ENCODE data around the gene H2BK1.

The H2BK1 gene

DNA sequence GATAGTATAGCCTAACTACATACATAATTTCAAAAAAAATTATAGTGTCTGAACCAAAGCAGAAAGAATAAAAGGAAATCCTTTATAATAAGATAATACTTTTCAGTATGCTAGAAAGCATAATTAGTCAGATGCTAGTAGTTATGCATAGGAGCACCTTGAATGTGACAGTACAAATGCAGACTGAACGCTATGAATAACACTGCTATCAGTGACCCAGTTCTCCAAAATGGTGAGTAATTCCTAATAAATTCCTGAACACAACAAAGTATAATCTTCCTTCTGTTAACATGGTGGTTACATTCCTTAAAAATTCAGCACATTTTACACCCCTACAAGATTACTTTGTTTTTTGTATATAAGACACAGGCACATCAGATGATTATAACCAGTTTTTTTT is 20.8 kb upstream of the H2BK1 start:
- DNase-seq = no peak

DNA sequence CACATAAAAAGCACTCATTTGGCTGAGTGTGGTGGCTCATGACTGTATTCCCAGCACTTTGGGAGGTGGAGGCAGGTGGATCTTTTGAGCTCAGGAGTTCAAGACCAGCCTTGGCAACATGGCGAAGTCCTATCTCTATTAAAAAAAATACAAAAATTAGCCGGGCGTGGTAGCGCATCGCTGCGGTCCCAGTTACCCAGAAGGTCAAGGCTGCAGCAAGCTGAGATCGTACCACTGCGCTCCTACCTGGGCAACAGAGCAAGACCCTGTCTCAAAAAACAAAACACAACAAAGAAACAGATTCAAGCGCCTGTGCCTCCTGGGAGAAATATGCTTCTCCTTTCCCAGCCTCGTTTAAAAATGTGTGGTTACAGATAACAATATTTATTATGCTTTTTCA is 19.0 kb upstream of the H2BK1 start:
- no peak for DNase-seq

DNA sequence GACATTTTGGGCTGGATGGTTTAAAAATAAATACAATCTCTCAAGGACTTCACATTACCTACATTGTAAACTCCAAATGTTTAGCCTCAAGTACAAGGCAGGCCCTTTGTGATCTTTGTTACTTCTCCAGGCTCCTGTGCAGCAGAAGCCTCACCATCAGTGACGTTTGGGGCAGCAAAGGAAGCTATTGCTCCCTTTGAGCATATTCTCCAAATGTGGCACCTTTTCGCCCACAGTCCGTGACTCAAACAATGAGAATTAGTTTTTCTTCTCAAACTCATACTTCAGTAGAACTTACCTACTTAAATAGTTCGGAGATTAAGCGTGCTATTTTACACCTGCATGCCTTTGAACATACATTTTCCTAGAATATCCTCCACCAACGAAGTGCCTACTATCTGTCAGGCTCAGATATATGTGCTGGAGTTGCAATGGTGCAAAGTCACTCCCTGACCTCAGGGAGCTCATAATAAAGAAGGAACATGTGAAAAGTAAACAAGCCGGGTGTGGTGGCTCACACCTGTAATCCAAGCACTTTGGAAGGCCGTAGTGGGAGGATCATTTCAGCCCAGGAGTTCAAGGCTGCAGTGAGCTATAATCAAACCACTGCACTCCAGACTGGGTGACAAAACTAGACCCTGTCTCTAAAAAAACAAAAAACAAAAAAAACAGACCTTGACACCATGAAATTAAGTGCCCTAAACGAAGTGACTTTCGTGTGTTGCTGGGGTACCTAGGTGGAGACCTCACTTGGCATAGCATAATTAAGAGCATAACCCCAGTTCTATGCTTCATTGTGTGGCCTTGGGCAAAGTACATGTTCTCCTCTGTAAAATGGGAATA is 18.0 kb upstream of the H2BK1 start:
- DNase-seq = no peak

DNA sequence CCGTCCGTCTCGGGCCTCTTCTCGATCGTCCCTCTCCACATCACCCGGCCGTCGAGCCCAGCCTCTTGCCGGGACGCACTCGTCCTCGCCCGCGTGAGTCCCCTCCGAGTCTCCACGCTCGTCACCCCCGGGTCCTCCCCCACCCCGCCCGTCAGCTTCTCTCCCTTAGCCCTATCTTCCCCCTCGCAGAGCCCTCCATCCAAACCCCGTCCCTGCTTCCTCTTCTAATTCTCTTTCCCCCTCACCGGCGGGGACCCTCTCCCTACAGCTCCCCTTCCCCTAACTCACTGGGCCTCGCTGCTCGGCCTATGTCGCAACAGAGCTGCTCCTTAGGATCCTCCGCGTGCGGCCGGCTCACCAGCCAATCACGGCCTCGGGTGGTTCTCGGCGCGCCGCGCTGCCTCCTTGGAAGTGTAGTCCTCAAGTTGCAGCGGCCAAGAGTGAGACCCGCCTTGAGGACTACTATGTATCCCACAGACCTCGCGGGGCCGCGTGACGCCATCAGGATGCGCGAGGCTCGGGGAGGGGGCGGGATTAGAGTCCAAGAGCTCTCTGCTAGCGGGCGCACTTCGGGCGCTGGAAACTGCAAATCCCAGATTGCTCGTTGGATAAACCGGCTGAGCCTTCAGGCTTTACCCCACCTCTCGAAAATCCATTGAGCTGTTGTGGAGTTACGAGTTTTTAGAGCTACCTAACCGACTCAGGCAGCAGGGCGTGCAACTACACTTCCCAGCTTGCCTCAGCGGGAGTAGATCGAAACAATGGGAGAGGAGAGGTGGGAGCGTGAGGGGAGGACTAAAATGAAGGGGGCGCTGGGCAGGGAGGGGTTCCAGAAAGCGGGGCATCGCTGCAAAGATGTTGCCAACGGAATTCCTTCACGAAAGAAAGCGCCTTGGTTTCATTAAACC is 16.8 kb upstream of the H2BK1 start, which contains the start of gene ABCF2:
Gene ABCF2, minus strand, starts transcription at position 331 of the 908 bp plus-strand sequence. CDS start 747 bp downstream, outside the sequence.
- DNase-seq = peak; percentile 99

DNA sequence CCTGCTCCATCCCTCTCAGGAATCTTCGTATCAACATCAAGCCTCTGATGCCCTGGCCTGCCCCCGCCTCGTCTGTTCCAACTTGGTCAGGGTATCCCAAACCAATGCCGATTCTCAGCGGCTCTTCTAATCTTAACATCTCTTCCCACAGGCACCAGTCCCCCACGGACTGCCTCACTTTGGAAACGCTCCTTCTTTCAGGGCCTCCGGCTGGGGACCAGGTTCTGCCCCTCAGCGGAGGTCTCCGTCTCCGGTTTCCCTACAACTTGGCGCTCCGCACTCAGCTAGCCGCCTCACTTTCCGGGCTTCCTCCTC is 16.2 kb upstream of the H2BK1 start:
- no peak for DNase-seq

DNA sequence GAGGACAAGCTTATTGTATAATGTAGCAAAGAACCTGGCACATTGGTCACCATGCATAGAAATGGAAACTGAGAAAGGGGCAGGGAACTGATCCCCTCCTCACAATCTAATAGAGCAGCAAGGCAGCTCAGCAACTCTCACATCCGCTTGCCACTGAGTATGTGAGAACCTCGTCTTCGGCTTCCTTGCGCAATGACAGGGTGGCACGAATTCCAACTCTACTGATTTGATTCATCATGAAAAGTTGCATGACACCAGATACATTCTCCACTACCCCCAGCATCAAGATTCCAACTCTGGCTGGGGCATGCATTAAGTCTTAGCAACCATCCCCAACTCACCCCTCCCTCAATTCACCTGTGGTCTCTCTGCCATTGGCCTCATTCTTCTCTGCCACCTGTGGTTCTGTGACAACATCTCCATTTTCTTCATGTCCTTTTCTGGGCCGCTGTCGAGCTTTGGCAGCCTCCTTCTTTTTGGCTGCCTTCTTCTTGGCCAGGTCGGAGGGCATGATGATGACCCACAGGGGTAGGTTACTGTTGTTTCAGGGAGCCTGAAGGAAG is 15.7 kb upstream of the H2BK1 start:
- no peak for DNase-seq

DNA sequence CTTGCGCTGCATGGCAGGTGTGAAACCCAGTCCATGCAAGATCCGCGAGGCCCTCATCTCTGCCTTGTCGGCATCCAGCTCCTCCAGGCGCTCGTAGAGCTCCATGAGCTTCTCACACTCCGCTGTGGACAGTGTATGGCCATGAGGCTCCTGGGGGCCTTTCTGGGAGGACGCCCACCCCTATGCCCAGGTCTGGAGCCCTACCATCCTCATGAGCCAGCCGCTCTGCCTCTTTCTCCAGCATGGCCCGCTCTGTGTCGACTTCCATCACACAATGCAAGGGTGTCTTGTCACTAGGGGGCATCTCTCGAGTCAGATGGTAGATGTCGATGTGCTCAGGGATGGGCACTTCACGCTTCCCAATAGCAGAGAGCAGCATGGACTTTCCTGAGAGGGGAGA is 13.4 kb upstream of the H2BK1 start:
- DNase-seq = no peak

DNA sequence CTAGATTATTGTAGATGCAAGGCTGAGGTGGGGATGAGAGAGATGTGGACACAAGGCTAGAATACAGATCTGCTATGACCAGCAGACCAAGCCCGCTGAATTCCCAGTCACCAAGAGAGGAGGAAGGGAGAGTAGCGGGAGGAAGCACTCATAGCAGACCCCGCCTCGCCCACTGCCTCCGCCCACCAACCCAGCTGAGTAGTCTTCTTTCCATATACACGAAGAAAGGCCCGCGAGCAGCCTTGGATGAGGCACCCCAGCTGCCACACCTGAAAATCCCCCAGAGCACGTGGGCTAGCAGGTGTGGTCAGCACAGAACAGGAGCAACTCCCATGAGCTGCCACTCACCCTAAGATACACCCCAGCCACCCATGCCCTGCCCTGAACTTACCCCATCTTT is 7.9 kb upstream of the H2BK1 start:
- DNase-seq = no peak

DNA sequence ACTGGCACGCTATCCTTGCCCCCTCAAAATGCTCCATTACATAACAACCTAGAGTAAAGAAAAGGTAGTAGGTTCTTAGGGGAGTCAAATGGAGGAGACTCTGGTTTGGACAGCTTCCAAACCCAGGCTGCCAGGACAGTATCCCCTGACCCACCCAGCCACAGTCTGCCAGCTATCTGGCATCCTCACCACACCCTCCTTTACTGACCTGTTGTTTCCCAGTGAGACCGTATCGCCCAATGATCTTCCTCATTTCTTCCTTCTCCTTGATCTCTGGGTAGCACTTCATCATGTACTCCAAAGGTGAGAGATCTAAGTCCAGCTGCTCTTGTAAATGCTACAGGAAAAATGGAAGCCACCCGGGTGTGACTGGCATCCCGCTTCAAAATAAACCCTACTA is 5.1 kb upstream of the H2BK1 start:
- DNase-seq = no peak

DNA sequence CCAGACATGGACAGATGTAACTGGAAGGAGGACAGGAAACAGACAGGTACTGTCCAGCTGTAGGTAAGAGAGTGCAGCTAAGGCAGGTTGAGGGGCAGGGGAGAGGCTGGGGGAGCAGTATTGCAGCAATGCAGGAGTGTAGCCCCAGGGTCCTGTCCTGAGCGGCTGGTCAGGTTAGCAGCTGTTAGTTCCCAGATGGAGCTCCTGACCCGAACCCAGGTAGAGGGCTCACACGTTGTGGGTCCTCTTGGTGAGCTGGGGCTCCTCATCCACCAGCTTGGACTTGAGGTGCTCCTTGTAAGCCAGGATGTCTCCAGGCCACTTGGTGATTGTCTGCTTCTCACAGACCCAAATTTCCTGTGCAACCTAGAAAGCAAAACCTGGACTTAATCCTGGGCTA is 3.5 kb upstream of the H2BK1 start:
- DNase-seq = no peak

DNA sequence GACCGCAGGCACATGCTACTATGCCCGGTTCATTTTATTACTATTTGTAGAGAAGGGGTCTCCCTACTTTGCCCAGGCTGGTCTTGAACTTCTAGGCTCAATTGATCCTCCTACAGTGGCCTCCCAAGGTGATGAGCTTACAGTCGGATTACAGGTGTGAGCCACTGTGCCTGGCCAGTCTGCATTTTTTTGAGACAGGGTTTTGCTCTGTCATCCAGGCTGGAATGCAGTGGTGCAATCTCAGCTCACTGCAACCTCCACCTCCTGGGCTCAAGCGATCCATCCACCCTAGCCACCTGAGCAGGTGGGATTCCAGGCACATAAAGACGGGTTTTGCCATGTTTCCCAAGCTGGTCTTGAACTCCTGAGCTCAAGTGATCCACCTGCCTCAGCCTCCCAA is 2.3 kb upstream of the H2BK1 start:
- DNase-seq = no peak

DNA sequence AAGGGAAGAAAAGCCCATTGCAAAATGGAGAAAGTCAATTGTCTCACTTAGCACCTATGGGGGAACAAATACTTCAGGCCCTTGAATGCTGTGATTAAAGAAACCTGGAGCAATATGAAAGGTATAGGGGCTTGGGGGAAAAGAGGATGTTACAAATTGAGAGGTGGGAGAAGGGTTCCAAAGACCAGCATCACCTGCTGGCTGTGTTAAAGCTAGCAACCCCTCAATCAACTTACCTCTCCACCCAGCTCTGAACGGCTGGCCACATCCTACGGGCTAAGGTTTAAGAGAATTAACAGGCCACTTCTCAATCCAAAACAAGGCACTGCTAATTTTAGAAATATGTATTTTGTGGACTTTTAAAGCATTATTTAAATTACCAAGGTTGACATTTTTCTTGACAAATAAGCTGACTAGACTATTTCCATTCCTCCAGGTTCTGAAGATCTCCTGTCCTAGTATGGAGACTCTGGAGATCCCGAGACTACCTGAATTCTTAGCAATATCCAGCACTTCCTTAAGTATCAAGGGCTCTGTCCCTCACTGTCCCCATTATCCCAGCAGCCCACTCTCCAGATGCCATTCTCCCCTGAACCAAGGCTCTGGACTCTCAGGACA is 976 bp upstream of the H2BK1 start:
- no peak for DNase-seq

DNA sequence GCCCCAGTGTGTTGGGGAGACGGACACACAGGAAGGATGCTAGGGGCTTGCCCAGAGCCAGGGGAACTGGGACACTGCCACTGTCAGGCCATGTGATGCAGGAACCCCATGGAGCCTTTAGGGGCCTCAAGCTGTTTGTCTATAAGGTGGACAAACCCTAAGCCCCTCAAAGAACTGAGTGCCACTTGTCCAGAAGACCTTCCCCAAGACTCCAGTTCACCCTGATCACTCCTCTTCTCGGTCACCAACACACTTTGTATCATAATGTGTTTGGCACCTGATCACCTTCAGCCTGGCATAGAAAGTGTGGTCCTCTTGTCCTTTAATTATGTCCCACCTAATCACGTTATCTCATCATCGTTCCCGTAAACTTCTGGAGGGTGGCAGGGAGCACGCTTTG is 700 bp downstream of the H2BK1 start:
- DNase-seq = no peak

DNA sequence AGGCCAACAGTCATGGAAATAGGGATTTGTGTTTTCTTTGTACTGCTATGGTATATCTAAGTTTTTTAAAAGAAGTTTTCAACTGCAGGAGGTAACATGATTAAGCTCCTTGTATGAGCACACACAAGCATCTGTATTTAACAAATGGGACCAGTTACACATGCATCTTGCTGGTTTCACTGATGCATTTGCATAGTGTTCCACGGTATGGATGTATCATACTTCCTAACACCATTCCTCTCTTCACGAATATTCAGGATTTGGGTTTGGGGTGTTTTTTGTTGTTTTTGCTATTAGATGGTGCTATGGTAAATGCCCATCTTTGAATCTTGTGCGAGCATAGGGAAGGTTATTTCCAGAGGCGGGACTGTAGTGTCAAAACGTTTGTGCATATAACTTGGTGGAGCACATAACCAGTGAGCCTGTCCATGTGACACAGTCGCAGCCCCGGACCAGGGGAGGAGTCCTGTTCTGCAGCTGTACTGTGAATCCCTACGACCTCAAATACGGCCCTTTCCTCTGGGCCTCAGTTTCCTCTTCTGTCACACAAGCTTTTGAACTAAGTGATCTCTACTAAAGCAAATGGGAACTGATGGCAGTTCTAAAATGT is 1.9 kb downstream of the H2BK1 start:
- no peak for DNase-seq

DNA sequence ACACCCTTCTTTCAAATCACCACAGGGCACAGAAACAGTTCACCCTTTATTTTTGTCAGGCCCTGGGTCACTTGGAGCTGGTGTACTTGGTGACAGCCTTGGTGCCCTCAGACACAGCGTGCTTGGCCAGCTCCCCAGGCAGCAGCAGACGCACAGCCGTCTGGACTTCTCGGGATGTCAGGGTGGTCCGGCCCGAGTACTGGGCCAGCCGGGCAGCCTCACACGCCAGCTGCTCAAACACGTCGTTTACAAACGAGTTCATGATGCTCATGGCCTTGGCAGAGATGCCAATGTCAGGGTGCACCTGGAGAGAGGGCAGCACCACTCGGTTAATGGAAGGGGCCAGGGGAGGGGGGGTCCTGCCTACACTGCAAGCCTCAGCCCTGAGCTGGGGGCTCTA is 2.5 kb downstream of the H2BK1 start:
- DNase-seq = no peak

DNA sequence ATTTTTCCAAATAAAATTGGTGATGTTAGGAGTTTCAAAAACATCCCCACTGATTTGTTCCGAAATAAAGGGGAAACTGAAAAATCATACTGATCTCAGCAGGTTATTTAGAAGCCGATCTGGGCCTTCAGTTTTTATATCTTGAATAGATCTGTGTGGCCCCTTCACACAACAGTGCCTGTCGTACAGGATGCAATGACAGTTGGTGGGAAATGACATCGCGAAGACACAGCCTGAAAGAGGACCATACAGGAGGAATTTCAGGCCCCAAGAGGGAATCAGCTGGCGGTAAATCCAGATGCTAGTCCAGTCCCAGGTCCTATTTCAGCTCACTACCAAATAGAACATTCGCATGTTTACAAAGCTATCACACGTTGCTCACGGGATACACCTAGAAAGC is 3.0 kb downstream of the H2BK1 start:
- DNase-seq = no peak

DNA sequence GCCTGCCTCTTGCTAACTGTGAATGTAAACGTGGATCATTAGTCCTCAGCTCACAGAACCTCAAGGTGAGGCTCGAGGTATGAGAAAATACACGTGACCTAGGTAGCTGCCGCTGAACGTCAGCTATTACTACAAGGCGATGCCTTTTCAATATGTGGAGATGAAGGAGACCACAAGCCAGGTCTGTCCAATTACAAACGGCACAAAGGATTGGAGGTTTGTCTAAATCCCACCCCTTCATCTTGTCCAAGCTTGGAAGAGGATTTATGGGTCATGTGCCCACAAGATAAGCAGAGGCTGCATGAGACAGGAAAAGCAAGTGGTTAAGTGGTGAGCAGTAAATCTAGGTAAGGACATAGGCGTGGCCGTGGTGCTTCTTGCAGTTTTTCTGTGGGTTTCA is 3.4 kb downstream of the H2BK1 start:
- DNase-seq = no peak

DNA sequence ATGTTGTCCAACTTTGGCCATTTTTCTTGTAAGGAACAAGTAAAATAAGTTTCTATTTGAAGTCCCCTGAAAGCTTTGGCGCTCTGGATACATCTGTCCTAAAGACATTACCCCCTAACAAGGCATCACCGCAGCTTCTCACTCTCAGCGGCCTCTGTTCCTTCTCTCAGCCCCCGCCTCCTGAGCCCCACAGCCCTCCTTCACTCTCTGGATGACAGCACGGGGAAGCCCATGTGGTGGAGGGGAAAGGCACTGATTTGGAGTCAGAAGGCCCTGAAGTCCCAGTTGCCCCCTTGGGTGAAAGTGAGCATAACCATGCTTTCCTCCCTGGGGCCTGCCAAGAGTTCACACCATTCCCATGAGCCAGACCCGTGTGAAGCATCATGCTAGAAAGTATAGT is 4.6 kb downstream of the H2BK1 start:
- DNase-seq = no peak

DNA sequence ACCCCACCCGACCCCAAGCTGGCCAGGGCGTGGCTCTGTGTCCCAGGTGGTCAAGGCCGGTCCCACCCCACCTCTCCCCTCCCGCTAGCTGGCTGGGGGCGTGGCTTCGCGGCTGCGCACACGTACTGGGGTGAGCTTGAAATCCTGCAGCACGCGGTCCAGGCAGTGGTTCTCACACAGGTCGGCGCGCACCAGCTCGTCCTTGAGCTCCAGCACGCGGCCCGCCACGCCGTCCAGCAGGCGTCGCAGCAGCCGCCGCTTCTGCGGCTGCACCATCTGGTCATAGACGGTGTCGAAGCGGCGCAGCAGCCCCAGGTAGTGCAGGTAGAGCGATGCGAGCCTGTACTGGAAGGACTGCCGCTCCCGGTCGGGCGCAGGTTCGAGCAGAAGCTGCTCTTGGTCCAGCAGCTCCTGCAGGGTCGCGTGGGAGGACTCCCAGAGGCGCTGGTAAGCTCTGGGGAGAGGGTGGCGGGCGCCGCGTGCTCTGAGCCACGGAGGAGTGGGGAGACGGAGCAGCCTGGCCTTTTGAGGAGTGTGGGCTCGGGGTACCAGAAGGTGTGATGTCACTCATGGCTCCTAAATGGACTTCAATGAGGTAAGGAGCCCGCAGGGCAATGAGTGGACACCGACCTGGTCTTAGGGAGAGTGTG is 5.8 kb downstream of the H2BK1 start:
- DNase-seq = no peak

DNA sequence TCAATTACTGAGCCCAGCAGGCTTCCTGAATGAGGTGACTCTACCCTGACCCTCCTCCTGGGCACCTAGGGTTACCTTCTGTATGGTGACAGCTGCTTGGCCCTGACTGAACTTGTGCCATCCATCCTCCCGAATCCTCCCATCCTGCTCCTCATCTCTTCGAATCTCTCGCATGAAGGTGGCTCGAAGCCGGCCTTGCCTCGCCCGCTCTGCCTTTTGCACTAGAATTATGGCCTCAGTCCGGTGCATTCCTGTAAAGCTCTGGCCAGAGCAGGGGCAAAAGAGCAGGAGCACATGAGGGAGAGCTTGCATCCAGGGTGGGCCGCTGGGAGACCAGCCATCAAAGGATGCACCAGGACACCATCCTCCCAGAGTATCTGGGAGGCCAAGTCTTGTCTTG is 7.5 kb downstream of the H2BK1 start:
- DNase-seq = no peak

DNA sequence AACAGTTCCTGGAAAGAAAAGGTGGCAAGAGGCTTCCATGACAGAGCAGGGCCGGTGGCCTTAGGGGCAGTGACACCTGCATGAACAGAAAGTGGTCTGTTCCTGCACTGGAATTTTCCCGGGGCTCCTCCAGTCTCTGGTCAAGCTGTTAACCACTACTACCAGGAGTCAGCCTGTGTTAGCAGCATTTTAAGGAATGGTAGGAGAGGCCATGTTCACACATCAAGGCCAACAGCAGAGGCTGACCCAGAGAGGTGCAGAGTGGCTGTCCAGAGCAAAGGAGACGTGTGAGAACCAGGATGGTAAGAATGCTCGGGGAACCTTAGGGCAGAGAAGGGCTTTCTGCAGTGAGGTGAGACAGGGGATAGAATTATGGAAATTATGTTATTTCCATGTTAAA is 8.5 kb downstream of the H2BK1 start:
- DNase-seq = no peak

DNA sequence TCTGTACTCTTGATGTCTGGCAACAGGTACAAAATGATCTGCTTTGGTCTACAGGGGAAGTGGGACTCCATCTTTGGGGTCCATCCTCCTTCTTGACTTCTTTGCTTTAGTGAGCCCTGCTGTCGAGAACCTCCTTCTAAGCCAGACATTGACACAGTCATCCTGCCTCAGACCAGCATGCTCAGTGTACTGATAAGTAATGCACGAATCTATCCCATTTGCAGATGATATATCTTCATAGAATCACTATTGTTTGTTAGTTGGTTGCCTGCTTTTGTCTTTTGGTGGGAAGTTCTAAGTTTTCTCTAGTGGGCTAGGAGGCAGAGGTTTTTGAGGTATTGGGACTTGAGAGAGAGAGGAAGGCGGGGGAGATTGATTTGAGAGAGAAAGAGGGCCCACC is 8.9 kb downstream of the H2BK1 start:
- DNase-seq = no peak

Measured in activated T-cell treated with anti-CD3 and anti-CD28 coated beads for 4 hours (primary cell).